ENCODE data around the gene IRAK3.
A peak's percentile ranks its signal among the peaks of the same experiment; 100 is the strongest.

The IRAK3 gene, protein sequence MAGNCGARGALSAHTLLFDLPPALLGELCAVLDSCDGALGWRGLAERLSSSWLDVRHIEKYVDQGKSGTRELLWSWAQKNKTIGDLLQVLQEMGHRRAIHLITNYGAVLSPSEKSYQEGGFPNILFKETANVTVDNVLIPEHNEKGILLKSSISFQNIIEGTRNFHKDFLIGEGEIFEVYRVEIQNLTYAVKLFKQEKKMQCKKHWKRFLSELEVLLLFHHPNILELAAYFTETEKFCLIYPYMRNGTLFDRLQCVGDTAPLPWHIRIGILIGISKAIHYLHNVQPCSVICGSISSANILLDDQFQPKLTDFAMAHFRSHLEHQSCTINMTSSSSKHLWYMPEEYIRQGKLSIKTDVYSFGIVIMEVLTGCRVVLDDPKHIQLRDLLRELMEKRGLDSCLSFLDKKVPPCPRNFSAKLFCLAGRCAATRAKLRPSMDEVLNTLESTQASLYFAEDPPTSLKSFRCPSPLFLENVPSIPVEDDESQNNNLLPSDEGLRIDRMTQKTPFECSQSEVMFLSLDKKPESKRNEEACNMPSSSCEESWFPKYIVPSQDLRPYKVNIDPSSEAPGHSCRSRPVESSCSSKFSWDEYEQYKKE

GRCh38 chr12:66188584-66189485, at the start of gene IRAK3:
Gene IRAK3 (plus strand): TSS chr12:66189214. CDS start chr12:66189300, 86 bp downstream.
- FAIRE-seq, result no peak

DNA sequence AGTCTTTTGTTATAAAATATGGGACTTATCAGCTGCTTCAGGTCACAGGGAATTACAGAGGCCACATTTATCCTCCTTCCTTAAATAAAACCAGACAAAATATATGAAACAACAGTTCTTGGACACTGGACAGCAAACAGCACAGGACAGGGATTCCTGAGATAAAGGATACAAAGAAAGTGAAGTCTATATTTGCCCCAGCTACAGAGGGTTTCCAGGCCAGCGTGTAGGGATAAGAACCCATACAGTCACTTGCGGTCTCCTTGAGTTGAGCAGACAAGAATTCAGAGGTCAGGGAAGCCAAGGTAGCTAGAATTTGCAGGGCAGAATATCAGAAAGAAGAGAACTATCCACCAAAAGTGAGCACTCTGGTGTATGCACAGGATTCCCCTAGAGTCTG, 49.7 kb upstream of the IRAK3 start:
- FAIRE-seq, result no peak

DNA sequence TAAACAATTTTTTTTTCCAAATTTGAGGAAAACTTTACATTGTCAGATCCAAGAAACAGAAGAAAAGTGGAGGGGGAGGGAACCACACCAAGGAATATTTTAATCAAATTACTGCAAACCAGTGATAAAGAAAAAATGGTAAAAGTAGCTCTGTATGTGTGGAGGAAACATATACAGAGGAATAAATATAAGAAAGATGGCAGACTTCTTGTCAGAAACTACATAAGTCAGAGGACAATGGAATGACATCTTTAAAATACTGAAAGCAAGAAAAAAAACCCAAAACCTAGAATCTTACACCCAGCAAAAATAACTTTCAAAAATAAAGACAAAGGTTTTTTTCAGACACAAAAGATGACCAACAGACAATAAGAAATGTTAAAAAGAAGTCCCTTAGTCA, 48.3 kb upstream of the IRAK3 start:
- no peak for FAIRE-seq

DNA sequence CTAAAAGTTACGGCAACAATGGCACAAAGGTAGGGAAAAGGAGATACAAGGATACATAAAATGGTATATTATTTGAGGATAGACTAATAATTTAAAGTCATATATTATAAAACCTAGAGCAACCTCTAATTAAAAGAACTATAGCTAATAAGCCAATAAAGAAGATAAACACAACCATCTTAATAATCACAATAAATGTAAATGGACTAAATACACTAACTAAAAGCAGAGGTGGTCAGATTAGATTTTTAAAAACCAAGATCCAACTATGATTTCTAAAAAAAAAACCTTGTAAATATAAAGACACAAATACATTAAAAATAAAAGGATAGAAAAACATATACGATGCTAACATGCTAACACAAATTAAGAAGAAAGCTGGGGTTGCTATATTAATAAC, 47.7 kb upstream of the IRAK3 start:
- peak; percentile 61 for FAIRE-seq

DNA sequence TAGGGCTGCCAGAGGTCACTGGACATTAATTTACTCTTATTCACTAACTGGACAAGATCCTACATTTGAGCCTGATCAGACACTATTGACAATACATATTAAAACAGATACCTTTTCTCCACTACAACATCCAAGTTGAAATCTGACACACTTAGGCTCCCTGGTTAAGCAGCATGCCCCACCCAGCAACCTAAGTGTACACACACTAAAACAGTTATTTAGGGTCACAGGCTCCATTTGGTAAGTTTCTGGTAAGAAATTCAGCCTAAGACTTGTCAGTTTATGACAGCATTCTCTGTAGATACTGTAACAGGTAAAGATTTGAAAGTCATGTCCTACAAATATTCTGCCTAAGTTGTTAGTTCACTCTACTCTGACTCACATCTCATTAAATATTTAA, 46.2 kb upstream of the IRAK3 start:
- FAIRE-seq, result no peak

- no peak for FAIRE-seq
Measured at GRCh38 chr12:66143868-66144267, 45.1 kb upstream of the IRAK3 start.

DNA sequence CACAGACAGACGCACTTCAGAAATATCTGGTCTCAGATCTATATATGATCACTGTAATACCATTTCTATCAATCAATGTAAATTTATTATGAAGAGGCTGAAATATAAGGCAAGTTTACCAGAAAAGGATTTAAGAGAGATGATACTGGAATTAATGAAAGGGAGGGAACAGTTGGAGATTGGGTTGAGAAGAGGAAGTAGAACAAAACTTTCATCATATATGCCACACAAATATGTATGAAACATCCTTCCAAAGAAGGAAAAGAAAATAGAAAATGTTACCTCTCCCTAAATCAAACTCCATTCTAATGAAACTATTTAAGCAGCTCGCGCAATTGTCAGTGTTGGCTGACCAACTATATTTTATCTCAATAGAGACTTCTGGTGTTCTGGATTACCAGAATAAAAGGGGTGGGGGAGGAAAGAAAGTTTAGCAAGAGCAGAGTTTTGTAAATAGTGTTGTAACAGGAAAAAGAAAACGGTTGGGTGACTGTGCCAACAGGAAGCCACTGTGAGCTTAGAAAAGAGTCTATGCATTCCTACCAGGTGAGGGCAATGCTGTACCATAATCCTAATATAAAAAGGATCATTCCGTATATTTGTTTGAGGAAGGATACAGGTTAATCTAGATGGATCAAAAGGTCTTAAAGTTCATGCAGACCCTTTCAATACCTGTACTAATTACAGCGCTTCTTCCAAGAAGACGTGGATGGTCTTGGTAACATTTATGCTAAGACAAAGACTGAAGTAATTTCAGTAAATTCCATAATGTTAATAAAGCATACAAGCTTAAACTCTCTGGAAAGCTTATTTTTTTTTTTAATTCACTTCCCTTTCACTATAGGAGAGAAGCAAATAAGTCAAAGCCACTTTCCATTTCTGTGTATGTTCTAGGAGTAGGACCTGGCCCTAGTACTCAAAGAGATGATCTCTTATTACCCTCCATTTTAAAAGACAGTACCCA, 43.9 kb upstream of the IRAK3 start:
- FAIRE-seq, result no peak

DNA sequence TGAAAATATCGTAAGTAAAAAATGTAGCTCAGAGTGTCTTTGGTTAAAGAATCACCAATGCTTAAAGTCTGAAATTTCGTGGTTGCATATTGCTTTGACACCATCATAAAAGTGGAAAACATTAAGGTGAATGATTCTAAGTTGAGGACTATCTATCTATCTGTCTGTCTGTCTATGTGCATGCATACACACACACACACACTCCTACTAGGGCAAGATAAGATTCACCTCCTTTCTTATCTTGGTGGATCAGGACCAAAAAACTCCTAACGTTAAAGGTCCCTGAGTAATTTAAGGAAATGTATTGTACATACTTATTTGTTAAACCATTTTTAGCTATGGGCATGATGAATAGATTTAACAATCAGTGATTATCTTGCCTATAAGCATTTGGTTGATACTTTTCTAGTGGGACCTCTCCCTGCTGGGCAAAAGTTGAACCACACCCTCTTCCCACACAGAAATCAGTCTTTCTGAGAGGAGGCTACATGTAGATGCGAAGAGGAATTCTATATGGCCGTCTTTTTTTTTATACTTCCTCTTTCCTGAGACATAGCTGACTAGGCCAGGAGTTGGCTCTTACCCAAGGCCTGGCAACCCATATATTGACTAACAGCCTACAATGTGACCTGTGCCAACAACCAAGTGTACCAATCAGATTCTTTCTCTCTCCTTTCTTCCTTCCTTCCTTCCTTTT, 39.2 kb upstream of the IRAK3 start:
- no peak for FAIRE-seq

DNA sequence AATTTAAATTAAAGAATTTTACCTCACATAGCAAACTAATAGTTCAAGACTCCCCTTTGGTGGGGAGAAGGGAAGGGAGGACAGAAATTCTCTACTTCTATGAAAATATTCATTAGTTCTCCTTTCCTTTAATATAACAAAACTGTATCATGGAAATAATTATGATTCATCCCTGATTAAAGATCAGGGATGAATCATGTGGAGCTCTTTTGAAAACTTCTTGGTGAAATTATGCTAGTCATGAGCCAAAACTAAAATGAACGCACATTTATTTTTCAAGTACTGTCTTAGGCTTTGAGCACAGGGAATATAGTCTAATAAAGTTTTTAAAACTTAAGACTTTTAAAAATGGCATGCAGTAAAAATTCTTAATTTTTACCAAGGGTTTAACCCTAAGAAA, 36.3 kb upstream of the IRAK3 start:
- no peak for FAIRE-seq

GRCh38 chr12:66154776-66155175, 34.2 kb upstream of the IRAK3 start:
- FAIRE-seq, result no peak

DNA sequence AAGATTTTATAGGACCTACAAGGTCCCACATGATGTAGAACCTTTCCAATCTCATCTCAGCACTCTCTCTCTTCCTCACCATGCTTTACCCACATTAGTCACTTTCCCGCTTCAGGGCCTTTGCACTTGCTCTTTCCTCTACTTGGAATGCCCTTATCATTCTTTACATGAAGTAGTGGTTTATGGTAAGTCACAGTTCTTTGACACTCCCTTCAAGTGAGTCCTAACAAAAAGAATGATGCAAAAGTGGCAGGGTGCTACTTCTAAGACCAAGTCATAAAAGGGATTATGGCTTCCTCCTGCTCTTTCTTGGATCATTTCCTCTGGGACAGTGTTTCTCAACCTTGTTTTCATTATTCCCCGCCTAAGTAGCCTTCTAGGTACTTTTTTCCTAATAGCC, 32.4 kb upstream of the IRAK3 start:
- FAIRE-seq, result no peak

DNA sequence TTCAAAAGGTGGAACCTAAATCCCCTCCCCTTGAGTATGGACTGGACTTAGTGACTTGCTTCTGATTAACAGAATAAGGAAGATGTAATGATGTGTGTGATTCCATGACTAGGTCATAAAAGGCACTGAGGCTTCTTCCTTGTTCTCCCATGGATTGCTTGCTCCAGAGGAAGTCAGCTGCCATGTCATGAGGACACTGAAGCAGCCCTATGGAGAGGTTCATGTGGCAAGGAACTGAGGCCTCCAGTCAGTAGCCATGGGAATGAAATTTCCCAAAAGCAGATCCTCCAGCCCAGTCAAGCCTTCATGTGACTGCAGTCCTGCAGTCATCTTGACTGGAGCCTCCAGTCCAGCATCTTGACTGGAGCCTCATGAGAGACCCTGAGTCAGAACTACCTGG, 29.9 kb upstream of the IRAK3 start:
- no peak for FAIRE-seq

DNA sequence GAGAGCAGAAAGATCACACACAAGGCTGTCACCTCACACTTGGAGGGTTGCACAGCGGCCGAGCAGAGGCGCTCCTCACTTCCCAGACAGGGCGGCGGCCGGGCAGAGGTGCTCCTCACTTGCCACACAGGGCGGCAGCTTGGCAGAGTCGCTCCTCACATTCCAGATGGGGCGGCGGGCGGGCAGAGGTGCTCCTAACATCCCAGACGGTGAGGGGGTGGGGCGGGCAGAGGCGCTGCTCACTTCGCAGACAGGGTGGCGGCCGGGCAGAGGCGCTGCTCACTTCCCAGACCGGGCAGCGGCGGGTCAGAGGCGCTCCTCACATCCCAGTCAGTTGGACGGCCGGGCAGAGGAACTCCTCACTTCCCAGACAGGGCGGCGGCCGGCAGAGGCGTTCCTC, 28.3 kb upstream of the IRAK3 start:
- no peak for FAIRE-seq

DNA sequence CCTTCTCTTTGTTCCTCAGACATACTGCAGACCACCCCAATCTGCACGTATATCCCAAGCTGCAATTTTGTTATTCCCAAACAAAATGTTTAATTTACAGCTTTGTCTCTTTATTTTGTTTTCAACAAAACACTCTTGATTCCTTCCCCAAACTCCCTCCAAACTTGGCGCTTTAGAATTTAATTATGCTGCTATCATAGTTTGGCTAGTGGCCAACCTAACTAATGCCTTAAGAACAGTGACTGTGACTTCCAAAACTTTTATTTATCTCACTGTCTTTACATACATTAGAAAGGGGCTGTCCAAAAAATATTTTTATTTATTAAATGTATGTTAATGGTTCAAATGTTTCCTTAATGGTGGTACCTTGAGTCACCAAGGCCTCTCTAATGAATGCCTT, 26.3 kb upstream of the IRAK3 start:
- FAIRE-seq, result no peak

DNA sequence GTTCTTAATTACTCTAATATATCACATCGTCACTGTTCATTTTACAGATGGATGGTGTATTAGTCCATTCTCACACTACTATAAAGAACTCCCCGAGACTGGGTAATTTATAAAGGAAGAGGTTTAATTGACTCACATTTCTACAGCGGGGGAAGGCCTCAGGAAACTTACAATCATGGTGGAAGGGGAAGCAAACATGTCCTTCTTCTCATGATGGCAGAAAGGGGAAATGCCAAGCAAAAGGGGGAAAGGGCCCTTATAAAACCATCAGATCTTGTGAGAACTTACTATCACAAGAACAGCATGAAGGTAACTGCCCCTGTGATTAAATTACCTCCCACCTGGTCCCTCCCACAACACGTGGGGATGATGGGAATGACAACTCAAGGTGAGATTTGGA, 25.7 kb upstream of the IRAK3 start:
- FAIRE-seq, result no peak

- FAIRE-seq, result no peak
Measured at GRCh38 chr12:66164349-66164821, 24.6 kb upstream of the IRAK3 start.

DNA sequence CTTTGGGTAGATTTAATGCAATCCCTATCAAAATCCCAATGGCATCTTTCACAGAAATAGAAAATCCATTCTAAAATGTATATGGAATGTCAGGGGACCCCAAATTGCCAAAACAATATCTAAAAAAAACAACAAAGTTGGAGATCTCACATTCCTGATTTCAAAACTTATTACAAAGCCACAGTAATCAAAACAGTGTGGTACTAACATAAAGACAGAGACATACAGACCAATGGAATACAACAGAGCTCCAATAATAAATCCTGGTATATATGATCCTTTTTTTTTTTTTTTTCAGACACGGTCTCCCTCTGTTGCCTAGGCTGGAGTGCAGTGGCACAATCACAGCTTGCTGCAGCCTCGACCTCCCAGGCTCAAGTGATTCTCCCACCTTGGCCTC, 23.9 kb upstream of the IRAK3 start:
- no peak for FAIRE-seq

- FAIRE-seq, result no peak
Measured at GRCh38 chr12:66166561-66166960, 22.5 kb upstream of the IRAK3 start.

DNA sequence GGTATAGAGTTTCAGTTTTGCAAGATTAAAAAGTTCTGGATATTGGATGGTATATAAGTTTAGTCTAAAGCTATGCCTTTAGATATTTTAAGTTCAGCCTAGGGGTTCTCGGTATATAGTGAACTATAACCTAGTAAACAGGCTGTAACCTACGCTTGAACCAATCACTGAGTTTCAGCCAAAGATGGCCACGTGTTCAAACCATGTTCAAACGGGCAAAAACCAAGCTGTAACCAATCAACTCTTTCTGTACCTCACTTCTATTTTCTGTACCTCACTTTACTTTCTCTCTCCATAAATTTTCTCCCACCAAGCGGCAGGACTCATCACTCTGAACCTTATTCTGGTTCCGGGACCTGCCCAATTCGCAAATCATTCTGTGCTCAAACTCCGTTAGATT, 20.6 kb upstream of the IRAK3 start:
- FAIRE-seq, result no peak

DNA sequence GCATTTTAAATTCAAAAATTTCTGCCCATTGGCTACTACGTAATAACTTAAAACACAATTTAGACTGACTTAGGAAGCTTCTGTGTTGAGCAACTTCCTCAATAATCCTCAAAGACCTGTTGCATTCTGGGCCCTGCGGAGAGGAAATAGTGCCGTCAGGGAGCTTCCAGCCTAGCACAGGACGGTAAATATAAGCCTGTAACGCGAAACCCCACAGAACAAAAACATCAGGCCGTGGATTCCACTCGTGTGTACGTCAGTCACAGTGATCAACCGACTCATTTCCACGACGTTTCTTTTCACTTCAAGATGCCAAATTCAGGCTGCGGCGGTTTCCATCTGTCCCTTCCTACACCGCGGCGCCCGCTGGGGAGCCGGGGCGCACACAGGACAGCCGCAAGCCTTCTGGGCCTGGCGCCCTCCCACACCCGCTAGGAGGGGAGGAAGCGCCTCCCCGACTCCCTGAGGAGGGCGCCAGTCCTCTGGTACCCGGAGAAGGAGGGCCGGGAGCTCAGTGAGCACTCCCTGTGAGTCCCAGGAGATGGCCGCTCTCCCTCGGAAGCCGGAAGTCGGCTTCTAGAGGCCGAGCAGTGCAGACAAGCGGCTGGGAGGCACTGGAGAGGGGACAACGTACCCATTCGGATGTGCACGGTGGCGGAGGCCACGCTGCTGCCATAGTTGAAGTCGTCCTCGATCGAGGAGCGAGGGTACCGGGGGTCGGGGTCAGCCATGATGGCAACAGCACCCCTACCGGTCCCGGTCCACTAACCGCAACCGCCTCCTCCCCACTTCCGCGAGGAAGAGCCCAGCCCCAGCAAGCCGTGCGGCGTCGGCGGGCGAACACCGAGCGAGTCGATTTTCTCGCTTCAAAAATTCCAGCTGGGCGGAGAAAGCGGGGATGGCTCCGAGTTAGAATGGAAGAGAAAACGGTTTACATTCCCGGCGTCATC, 19.5 kb upstream of the IRAK3 start, which contains the start of gene TMBIM4:
Gene TMBIM4, minus strand, starts transcription at position 776 of the 950 bp plus-strand sequence. Its CDS starts 45 bp downstream, at position 731.
- peak; percentile 97 for FAIRE-seq
